Measurements from ENCODE around the gene LRRFIP2.
"Not testable (repeated sequence)": the region's sequence is repeated elsewhere in the genome, so short reads cannot be mapped to it uniquely, and the experiment has no call there.

LRRFIP2 gene, protein sequence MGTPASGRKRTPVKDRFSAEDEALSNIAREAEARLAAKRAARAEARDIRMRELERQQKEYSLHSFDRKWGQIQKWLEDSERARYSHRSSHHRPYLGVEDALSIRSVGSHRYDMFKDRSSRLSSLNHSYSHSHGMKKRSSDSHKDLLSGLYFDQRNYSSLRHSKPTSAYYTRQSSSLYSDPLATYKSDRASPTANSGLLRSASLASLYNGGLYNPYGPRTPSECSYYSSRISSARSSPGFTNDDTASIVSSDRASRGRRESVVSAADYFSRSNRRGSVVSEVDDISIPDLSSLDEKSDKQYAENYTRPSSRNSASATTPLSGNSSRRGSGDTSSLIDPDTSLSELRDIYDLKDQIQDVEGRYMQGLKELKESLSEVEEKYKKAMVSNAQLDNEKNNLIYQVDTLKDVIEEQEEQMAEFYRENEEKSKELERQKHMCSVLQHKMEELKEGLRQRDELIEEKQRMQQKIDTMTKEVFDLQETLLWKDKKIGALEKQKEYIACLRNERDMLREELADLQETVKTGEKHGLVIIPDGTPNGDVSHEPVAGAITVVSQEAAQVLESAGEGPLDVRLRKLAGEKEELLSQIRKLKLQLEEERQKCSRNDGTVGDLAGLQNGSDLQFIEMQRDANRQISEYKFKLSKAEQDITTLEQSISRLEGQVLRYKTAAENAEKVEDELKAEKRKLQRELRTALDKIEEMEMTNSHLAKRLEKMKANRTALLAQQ

GRCh38 chr3:37174532-37175126, at the start of gene LRRFIP2:
Gene LRRFIP2 (minus strand): TSS chr3:37174582. CDS start chr3:37148983, 25,599 bp downstream.
- no peak for DNase-seq (ENCODE audit: extremely low spot score)
- POLR2A ChIA-PET: no interaction called here
- CTCF ChIA-PET: interaction anchor here (0.6 kb wide), 1 partner anchor 1786 kb away, joined by 3 read pairs; no protein-coding TSS in a partner anchor
- TF ChIP-seq PKNOX1 (IDR thresholded peaks at IDR 0.05): no peak
- TF ChIP-seq CTBP1 (IDR thresholded peaks at IDR 0.05; ENCODE audit: borderline replicate concordance): no peak
- no peak for TF ChIP-seq FOXA1 (IDR thresholded peaks at IDR 0.05)
- TF ChIP-seq HDGF (IDR thresholded peaks at IDR 0.05; ENCODE audit: borderline replicate concordance): no peak
- TF ChIP-seq SP1 (IDR thresholded peaks at IDR 0.05): no peak

- TF ChIP-seq FOXM1 (IDR thresholded peaks at IDR 0.05; ENCODE audit: borderline replicate concordance): no peak
- TF ChIP-seq ZNF384 (IDR thresholded peaks at IDR 0.05): no peak
- TF ChIP-seq LEF1 (IDR thresholded peaks at IDR 0.05; ENCODE audit: borderline replicate concordance): no peak
- no peak for TF ChIP-seq NFRKB (IDR thresholded peaks at IDR 0.05)
- no peak for TF ChIP-seq ARNT (IDR thresholded peaks at IDR 0.05)
- TF ChIP-seq CTBP1 (IDR thresholded peaks at IDR 0.05; ENCODE audit: borderline replicate concordance): no peak
- no peak for TF ChIP-seq L3MBTL2 (conservative IDR thresholded peaks at IDR 0.05)
- no peak for TF ChIP-seq FOXK2 (IDR thresholded peaks at IDR 0.05)
- no peak for TF ChIP-seq PKNOX1 (IDR thresholded peaks at IDR 0.05)
- TF ChIP-seq SUZ12 (IDR thresholded peaks at IDR 0.05): no peak
- TF ChIP-seq BHLHE40 (IDR thresholded peaks at IDR 0.05; ENCODE audit: borderline replicate concordance): no peak
- no peak for TF ChIP-seq SP1 (IDR thresholded peaks at IDR 0.05)
- no peak for TF ChIP-seq ELF4 (IDR thresholded peaks at IDR 0.05)
- no peak for TF ChIP-seq TARDBP (IDR thresholded peaks at IDR 0.05)
- no peak for DNase-seq (ENCODE audit: extremely low spot score)
- POLR2A ChIA-PET: no interaction called here
- CTCF ChIA-PET: no interaction called here
Measured at GRCh38 chr3:37223576-37223975, 49.2 kb upstream of the LRRFIP2 start.

- POLR2A ChIA-PET: no interaction called here
Measured at GRCh38 chr3:37223141-37223558, 48.8 kb upstream of the LRRFIP2 start.

GRCh38 chr3:37222542-37222941, 48.2 kb upstream of the LRRFIP2 start:
- POLR2A ChIA-PET; CTCF ChIA-PET; DNase-seq (ENCODE audit: extremely low spot score): not testable (repeated sequence)

More at GRCh38 chr3:37223141-37223558, 48.8 kb upstream of the LRRFIP2 start:
- DNase-seq (ENCODE audit: extremely low spot score): no peak
- CTCF ChIA-PET: no interaction called here
- TF ChIP-seq HDGF (IDR thresholded peaks at IDR 0.05; ENCODE audit: borderline replicate concordance) (no peak), TARDBP (IDR thresholded peaks at IDR 0.05) (no peak), CTBP1 (IDR thresholded peaks at IDR 0.05; ENCODE audit: borderline replicate concordance) (no peak), ZNF384 (IDR thresholded peaks at IDR 0.05) (no peak), ELF4 (IDR thresholded peaks at IDR 0.05) (no peak), L3MBTL2 (conservative IDR thresholded peaks at IDR 0.05) (no peak), FOXA1 (IDR thresholded peaks at IDR 0.05) (no peak), FOXM1 (IDR thresholded peaks at IDR 0.05; ENCODE audit: borderline replicate concordance) (no peak), PKNOX1 (IDR thresholded peaks at IDR 0.05) (no peak), NFRKB (IDR thresholded peaks at IDR 0.05) (no peak), ARNT (IDR thresholded peaks at IDR 0.05) (no peak), LEF1 (IDR thresholded peaks at IDR 0.05; ENCODE audit: borderline replicate concordance) (no peak), SUZ12 (IDR thresholded peaks at IDR 0.05) (no peak), BHLHE40 (IDR thresholded peaks at IDR 0.05; ENCODE audit: borderline replicate concordance) (no peak), FOXK2 (IDR thresholded peaks at IDR 0.05) (no peak), SP1 (IDR thresholded peaks at IDR 0.05) (no peak)

- ChIA-PET CTCF (interaction anchor here (0.5 kb wide), 1 partner anchor 287 kb away, joined by 3 read pairs; no protein-coding TSS in a partner anchor), POLR2A (no interaction called here)
- no peak for DNase-seq (ENCODE audit: extremely low spot score)
- TF ChIP-seq FOXK2 (IDR thresholded peaks at IDR 0.05) (no peak), FOXM1 (IDR thresholded peaks at IDR 0.05; ENCODE audit: borderline replicate concordance) (no peak), HDGF (IDR thresholded peaks at IDR 0.05; ENCODE audit: borderline replicate concordance) (no peak), LEF1 (IDR thresholded peaks at IDR 0.05; ENCODE audit: borderline replicate concordance) (no peak), BHLHE40 (IDR thresholded peaks at IDR 0.05; ENCODE audit: borderline replicate concordance) (no peak), ELF4 (IDR thresholded peaks at IDR 0.05) (no peak), CTBP1 (IDR thresholded peaks at IDR 0.05; ENCODE audit: borderline replicate concordance) (no peak), NFRKB (IDR thresholded peaks at IDR 0.05) (no peak), SP1 (IDR thresholded peaks at IDR 0.05) (no peak), SUZ12 (IDR thresholded peaks at IDR 0.05) (no peak), PKNOX1 (IDR thresholded peaks at IDR 0.05) (no peak), ARNT (IDR thresholded peaks at IDR 0.05) (no peak), L3MBTL2 (conservative IDR thresholded peaks at IDR 0.05) (no peak), ZNF384 (IDR thresholded peaks at IDR 0.05) (no peak), FOXA1 (IDR thresholded peaks at IDR 0.05) (no peak), TARDBP (IDR thresholded peaks at IDR 0.05) (no peak)
Measured at GRCh38 chr3:37221407-37221806, 47.0 kb upstream of the LRRFIP2 start.
